ENCODE measurements around the gene TFCP2. TPM values are rescaled to one million over a fixed set of nuclear protein-coding genes. Genes with fewer than 3 reads are reported as not detected.

The TFCP2 gene
- total RNA-seq, 1 donor from 2014 or later, result 41.1 TPM

DNA sequence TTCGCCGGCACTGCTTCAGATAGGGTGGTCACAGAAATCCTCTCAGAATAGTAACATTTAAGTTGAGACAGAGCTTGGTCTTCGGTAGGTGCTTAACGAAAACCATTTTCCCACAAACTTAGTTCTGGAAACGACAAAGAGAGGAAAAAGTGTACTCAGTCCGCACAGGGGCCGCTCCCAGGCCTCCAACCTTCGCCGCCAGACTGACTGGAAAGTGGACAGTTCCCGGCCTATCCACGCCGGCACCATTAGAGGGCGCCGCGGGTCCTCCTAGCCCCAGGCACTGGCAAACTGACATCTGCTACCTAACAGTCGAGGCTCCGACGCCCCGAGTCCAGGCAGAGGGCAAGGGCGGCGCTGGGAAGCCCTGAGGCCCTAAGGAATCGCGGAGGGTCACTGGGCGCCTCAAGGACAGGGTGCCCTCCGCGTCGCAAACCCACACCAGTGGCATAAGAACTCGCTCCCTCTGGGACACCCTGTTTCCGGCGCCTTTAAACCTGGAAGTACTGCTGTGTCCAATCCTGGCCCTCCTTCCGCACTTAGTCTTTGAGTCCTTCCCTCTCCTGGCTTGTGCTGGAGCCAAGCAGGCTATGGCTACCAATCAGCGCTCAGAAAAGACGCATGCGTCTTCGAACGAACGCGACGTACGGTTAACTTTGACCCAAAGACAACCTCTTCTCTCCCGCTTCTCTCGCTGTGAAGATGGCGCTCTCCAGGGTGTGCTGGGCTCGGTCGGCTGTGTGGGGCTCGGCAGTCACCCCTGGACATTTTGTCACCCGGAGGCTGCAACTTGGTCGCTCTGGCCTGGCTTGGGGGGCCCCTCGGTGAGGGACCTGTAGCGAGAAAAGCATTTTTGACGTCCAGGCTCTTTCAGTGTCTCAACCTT lies 125.0 kb downstream of the TFCP2 start, which contains the start of gene LETMD1:
Gene LETMD1 (plus strand): TSS at position 673 of the 886 bp plus-strand sequence. CDS start 30 bp downstream, at position 703.
- intact Hi-C loops (cut with micrococcal nuclease), result loop anchor here (1.0 to 10.0 kb wide), 8 partner anchors 22 to 883 kb away; partner anchors contain the start of genes ATF1, CERS5, CSRNP2 and DAZAP2

Other genes starting within 250 kb of the TFCP2 start
- not detected in 2 replicates for gene HIGD1C, start 220.6 kb downstream of the TFCP2 start, total RNA-seq
- 45.7 and 46.3 TPM in 2 replicates for gene SLC11A2, start 146.8 kb downstream of the TFCP2 start, total RNA-seq
- 65.7 and 72.9 TPM in 2 replicates for gene LETMD1, start 124.8 kb downstream of the TFCP2 start, total RNA-seq
- 16.9 and 18.7 TPM in 2 replicates for gene CSRNP2, start 89.5 kb downstream of the TFCP2 start, total RNA-seq
- 2.0 and 2.6 TPM in 2 replicates for gene POU6F1, start 44.9 kb upstream of the TFCP2 start, total RNA-seq
- 215 and 219 TPM in 2 replicates for gene DAZAP2, start 65.7 kb upstream of the TFCP2 start, total RNA-seq
- 1.5 and 2.0 TPM in 2 replicates for gene SMAGP, start 97.3 kb upstream of the TFCP2 start, total RNA-seq
- gene BIN2, start 151.0 kb upstream of the TFCP2 start, total RNA-seq, result 173 TPM in 2 replicates
- 0.16 TPM in 1 of 2 replicates, not detected in the other for gene CELA1, start 173.5 kb upstream of the TFCP2 start, total RNA-seq
- 24.8 and 26.6 TPM in 2 replicates for gene GALNT6, start 218.3 kb upstream of the TFCP2 start, total RNA-seq

All from T-helper 2 cell treated with Interferon-gamma antibody and Interleukin-4, amounts not matched to agents 100 ng/mL and 5 ng/mL, for 36 hours (primary cell).